ENCODE results near the gene DDC.

Gene DDC

GRCh38 chr7:50502001-50502684 lies 63.1 kb downstream of the DDC start:
- TF ChIP-seq EZH2phosphoT487 (IDR thresholded peaks at IDR 0.05; ENCODE audit: borderline replicate concordance, low read length) (no peak), CTCF (IDR thresholded peaks at IDR 0.05; ENCODE audit: low read depth, low read length, poor library complexity, severe bottlenecking) (no peak)
- H3K4me3 ChIP-seq (ENCODE audit: low read length) = no peak overlapping the region
- H3K4me1 ChIP-seq (ENCODE audit: control insufficient read depth, low read length) = no peaks in the 10 kb centered on the region
- no peaks in the 10 kb centered on the region for H4K20me1 ChIP-seq (ENCODE audit: control insufficient read depth, insufficient read depth, low read depth, low read length)
- H3K4me2 ChIP-seq (ENCODE audit: low read length) = no peak overlapping the region
- H3K36me3 ChIP-seq (ENCODE audit: control insufficient read depth, low read length) = no peaks in the 10 kb centered on the region
- no peak overlapping the region for H3K27ac ChIP-seq (ENCODE audit: low read depth, low read length)
- no peaks in the 10 kb centered on the region for H3K79me2 ChIP-seq (ENCODE audit: control insufficient read depth, low read length)
- peaks cover 50% of the 10 kb centered on the region for H3K27me3 ChIP-seq (ENCODE audit: control insufficient read depth, low read length)
- no peaks in the 10 kb centered on the region for H3F3A ChIP-seq (ENCODE audit: control insufficient read depth, insufficient read depth)
- H3K9me2 ChIP-seq (replicated peaks; ENCODE audit: control insufficient read depth, low read length) = no peaks in the 10 kb centered on the region
- no peaks in the 10 kb centered on the region for H3K9me3 ChIP-seq (ENCODE audit: control insufficient read depth, insufficient read depth, low read length)

GRCh38 chr7:50499092-50499491 lies 66.1 kb downstream of the DDC start:
- no peaks in the 10 kb centered on the region for H3K79me2 ChIP-seq (ENCODE audit: control insufficient read depth, low read length)
- H3K9me3 ChIP-seq (ENCODE audit: control insufficient read depth, insufficient read depth, low read length) = no peaks in the 10 kb centered on the region
- no peaks in the 10 kb centered on the region for H3K4me1 ChIP-seq (ENCODE audit: control insufficient read depth, low read length)
- H3K27me3 ChIP-seq (ENCODE audit: control insufficient read depth, low read length) = peaks cover 44% of the 10 kb centered on the region
- no peaks in the 10 kb centered on the region for H4K20me1 ChIP-seq (ENCODE audit: control insufficient read depth, insufficient read depth, low read depth, low read length)
- no peaks in the 10 kb centered on the region for H3K36me3 ChIP-seq (ENCODE audit: control insufficient read depth, low read length)
- no peaks in the 10 kb centered on the region for H3K9me2 ChIP-seq (replicated peaks; ENCODE audit: control insufficient read depth, low read length)
- H3F3A ChIP-seq (ENCODE audit: control insufficient read depth, insufficient read depth) = no peaks in the 10 kb centered on the region
- TF ChIP-seq EZH2phosphoT487 (IDR thresholded peaks at IDR 0.05; ENCODE audit: borderline replicate concordance, low read length) (no peak), CTCF (IDR thresholded peaks at IDR 0.05; ENCODE audit: low read depth, low read length, poor library complexity, severe bottlenecking) (no peak)
- no peak overlapping the region for H3K27ac ChIP-seq (ENCODE audit: low read depth, low read length)
- no peak overlapping the region for H3K4me2 ChIP-seq (ENCODE audit: low read length)
- H3K4me3 ChIP-seq (ENCODE audit: low read length) = no peak overlapping the region

- H3K9me3 ChIP-seq (ENCODE audit: control insufficient read depth, insufficient read depth, low read length) = no peaks in the 10 kb centered on the region
- H3K4me2 ChIP-seq (ENCODE audit: low read length) = no peak overlapping the region
- H3K9me2 ChIP-seq (replicated peaks; ENCODE audit: control insufficient read depth, low read length) = no peaks in the 10 kb centered on the region
- H3K4me1 ChIP-seq (ENCODE audit: control insufficient read depth, low read length) = no peaks in the 10 kb centered on the region
- no peak overlapping the region for H3K4me3 ChIP-seq (ENCODE audit: low read length)
- TF ChIP-seq CTCF (IDR thresholded peaks at IDR 0.05; ENCODE audit: low read depth, low read length, poor library complexity, severe bottlenecking) = no peak
- no peak for TF ChIP-seq EZH2phosphoT487 (IDR thresholded peaks at IDR 0.05; ENCODE audit: borderline replicate concordance, low read length)
- H4K20me1 ChIP-seq (ENCODE audit: control insufficient read depth, insufficient read depth, low read depth, low read length) = no peaks in the 10 kb centered on the region
- peaks cover 35% of the 10 kb centered on the region for H3K27me3 ChIP-seq (ENCODE audit: control insufficient read depth, low read length)
- no peaks in the 10 kb centered on the region for H3K36me3 ChIP-seq (ENCODE audit: control insufficient read depth, low read length)
- H3K27ac ChIP-seq (ENCODE audit: low read depth, low read length) = no peak overlapping the region
- no peaks in the 10 kb centered on the region for H3K79me2 ChIP-seq (ENCODE audit: control insufficient read depth, low read length)
- H3F3A ChIP-seq (ENCODE audit: control insufficient read depth, insufficient read depth) = no peaks in the 10 kb centered on the region
Observed at GRCh38 chr7:50497968-50498367, 67.2 kb downstream of the DDC start.
